ENCODE data around the gene RNASE8.
A peak's percentile ranks its signal among the peaks of the same experiment; 100 is the strongest.

The RNASE8 gene

DNA sequence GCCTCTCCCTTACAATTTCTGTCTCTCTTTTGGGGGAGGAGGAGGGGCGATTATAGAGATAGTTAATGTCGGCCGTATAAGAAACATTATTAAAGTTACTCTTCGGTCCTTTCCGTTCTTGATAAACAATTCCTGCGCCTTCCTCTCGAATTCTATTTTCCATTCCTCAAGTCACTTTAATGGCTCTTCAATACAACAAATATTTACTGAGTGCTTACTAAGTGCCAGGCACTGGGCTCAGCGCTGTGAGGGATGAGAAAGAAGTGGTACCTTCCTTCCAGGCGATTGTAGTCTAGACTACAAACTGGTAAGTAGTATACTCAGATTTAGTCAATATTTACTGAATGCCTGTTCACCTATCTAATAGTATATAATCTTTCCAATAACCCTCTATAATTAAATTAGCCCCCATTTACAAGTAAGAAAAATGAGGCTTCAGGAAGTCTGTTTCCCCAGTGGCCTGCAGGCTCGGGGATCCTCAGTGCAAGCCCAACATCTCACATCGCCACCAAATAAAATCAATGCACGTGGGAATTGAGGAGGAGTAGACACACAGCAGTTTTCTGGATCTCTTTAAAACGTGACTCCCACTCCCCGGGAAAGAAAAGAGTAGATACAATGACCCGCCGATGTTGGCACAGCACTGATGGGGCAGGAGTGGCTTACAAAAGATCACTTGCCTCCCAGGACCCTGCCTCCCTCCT is 41.4 kb downstream of the RNASE8 start:
- FAIRE-seq: no peak
- DNase-seq (ENCODE audit: insufficient read length): no peak
- no peak for TF ChIP-seq POLR2AphosphoS5 (IDR thresholded peaks at IDR 0.05; ENCODE audit: low read depth, low read length)
- no peak for TF ChIP-seq POLR2A (IDR thresholded peaks at IDR 0.05; ENCODE audit: low read depth, low read length)
- no peak for TF ChIP-seq TAF1 (IDR thresholded peaks at IDR 0.05; ENCODE audit: borderline replicate concordance, low read depth, low read length)

DNA sequence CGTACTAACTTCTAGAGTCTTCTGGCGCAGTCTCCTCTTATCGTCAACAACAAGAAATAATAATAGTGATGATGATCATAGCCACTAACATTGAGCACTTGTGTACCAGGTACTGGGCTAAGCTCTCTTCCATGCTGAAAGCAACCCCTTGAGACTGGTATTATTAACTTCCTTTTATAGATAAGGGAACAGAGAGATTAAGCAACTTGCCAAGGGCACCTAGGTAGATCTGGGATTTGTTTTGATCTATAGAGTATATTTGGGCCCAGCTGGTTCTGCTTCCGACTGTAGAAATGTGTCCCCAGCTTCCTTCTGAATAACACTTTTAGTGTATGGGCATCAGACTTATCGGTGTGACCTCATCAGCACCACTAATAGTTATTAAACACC is 42.0 kb downstream of the RNASE8 start:
- no peak for TF ChIP-seq POLR2AphosphoS5 (IDR thresholded peaks at IDR 0.05; ENCODE audit: low read depth, low read length)
- TF ChIP-seq TAF1 (IDR thresholded peaks at IDR 0.05; ENCODE audit: borderline replicate concordance, low read depth, low read length): no peak
- no peak for TF ChIP-seq POLR2A (IDR thresholded peaks at IDR 0.05; ENCODE audit: low read depth, low read length)
- FAIRE-seq: no peak
- no peak for DNase-seq (ENCODE audit: insufficient read length)

- no peak for FAIRE-seq
- TF ChIP-seq POLR2A (IDR thresholded peaks at IDR 0.05; ENCODE audit: low read depth, low read length) (no peak), POLR2AphosphoS5 (IDR thresholded peaks at IDR 0.05; ENCODE audit: low read depth, low read length) (no peak), TAF1 (IDR thresholded peaks at IDR 0.05; ENCODE audit: borderline replicate concordance, low read depth, low read length) (no peak)
- no peak for DNase-seq (ENCODE audit: insufficient read length)
These were observed 43.3 kb downstream of the RNASE8 start, which contains the start of gene TMEM253 for GRCh38 chr14:21100931-21101330. TMEM253 (plus strand) TSS chr14:21101066; CDS start chr14:21101344, 278 bp downstream.

- FAIRE-seq (no peak), DNase-seq (ENCODE audit: insufficient read length) (no peak)
- TF ChIP-seq POLR2AphosphoS5 (IDR thresholded peaks at IDR 0.05; ENCODE audit: low read depth, low read length) (no peak), TAF1 (IDR thresholded peaks at IDR 0.05; ENCODE audit: borderline replicate concordance, low read depth, low read length) (no peak), POLR2A (IDR thresholded peaks at IDR 0.05; ENCODE audit: low read depth, low read length) (no peak)
These were observed 44.3 kb downstream of the RNASE8 start for GRCh38 chr14:21101802-21102413.

DNA sequence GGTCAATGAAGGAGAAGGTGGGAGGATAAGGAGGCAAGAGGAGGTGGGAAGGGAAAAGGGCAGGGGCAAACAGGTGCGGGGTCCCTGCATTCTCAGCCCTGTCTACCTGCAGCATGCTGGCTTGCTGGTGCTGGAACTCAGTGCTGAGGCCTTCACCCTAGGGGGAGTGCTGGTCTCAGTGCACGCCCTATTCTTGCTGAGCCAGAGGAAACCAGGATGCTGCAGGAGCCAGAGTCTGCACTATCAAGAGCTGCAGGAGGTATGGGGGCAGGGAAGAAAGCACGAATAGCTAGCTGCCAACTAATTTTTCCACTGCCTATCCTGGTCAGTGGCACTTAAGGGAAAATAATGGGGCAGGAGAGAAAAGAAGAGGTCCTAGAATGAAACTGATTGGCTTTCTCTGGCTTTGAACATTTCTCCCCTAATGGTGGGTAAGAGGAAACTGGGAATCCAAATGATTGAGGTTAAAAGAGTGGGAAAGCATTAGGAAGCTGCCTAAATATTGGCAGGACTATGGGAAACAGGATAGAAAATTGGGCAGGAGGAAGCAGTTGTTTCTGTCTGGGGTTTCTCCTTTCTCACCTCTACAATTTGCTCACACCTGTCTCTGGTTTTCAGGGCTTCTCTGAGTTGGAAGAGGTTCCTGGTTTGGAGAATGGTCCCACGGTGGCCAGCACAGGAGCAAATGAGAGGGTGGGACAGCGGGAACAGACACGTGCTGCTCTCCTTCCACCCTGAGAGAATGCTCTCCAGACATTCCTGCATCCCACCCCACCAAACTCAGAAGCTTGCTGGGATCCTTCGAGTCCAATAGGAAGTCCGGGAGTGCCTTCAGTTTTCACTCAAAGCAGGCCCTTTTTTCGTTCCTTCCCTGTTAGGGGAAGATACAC is 45.1 kb downstream of the RNASE8 start:
- TF ChIP-seq POLR2AphosphoS5 (IDR thresholded peaks at IDR 0.05; ENCODE audit: low read depth, low read length): no peak
- no peak for TF ChIP-seq TAF1 (IDR thresholded peaks at IDR 0.05; ENCODE audit: borderline replicate concordance, low read depth, low read length)
- TF ChIP-seq POLR2A (IDR thresholded peaks at IDR 0.05; ENCODE audit: low read depth, low read length): no peak
- DNase-seq (ENCODE audit: insufficient read length): no peak
- FAIRE-seq: no peak

DNA sequence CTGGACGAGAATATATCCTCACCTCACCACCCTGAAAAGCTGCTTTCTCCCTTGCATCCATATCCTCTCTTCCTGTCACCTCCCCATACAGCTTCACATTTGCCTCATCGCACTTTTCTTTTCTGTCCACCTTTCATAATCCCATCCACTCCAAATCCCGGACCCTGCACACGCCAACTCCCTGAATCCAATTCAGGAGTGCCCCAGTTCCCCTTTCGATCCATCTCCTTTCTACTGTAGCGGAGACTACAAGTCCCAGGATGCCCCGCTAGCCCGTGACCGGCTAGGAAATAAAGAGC is 45.7 kb downstream of the RNASE8 start:
- TF ChIP-seq POLR2A (IDR thresholded peaks at IDR 0.05; ENCODE audit: low read depth, low read length): no peak
- TF ChIP-seq POLR2AphosphoS5 (IDR thresholded peaks at IDR 0.05; ENCODE audit: low read depth, low read length): no peak
- TF ChIP-seq TAF1 (IDR thresholded peaks at IDR 0.05; ENCODE audit: borderline replicate concordance, low read depth, low read length): no peak; the same call in 1 of the 2 replicates
- FAIRE-seq: no peak
- DNase-seq (ENCODE audit: insufficient read length): no peak

DNA sequence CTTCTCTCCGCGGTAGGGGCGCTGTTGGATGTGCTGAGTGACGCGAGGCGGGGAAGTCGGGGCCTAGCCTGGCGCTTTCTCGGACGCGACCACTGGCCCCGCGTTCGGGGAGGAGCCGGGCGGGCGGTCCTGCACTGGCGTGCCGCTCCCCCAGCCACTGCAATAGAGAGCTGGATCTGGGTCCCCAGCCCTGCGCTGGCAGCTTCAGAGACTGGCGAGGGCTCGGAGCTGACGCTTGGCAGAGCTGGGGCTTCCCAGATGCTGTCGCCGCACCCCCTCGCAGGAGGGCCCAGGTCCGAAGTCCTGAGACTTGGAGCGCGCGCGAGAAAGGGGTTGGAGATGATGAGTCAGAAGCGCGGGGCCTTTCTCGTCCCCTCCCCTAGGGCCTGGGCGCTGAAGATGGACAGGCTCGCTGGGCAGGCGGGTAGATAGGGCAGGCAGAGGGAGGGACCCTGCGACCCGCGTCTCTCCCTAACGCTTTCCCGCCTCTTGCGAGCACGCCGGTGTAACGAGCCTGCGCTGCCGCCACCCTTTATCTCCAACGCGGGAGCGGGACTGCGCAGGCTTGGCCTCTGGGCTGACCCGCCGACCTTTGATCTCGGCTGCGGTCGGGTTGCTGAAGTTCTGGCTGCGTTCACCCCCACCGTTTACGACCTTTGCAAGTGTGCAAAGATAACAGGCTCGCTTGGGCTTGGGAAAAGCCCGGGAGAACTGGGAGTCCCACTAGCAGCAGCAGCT is 46.3 kb downstream of the RNASE8 start:
- FAIRE-seq (peak; percentile 65), DNase-seq (ENCODE audit: insufficient read length) (peak; percentile 92)
- peak; percentile 75; the same call in 1 of the 2 replicates for TF ChIP-seq TAF1 (IDR thresholded peaks at IDR 0.05; ENCODE audit: borderline replicate concordance, low read depth, low read length)
- TF ChIP-seq POLR2AphosphoS5 (IDR thresholded peaks at IDR 0.05; ENCODE audit: low read depth, low read length): peak; percentile 94
- TF ChIP-seq POLR2A (IDR thresholded peaks at IDR 0.05; ENCODE audit: low read depth, low read length): peak; percentile 95

DNA sequence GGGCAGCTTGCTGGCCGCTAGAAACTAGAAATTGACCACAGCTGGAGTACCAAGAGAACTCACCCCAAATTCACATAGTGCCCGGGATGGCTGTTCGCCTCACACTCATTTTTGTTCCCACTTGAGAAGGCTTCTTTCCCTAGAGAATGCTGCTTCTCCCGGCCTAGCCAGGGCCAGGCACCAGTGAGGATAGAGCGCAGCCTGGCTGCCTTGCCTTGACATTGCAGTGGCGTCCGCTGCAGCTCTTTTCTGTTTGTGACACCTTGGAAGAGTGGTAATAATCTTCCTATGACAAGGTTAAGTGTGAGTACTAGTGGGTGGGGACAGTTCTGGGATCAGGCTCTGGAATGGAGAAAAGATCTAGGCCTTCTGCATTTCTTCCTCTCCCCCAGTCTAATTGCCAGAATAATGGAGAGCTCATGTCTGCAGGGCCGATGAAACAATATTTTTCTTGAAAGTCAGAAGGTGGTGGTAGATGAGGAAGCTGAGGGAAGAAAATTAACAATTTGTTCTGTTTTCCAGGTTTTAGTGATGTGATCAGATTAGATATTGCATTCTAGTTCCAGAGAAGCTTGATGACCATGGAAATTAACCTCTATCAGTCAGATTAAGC is 46.9 kb downstream of the RNASE8 start:
- FAIRE-seq: peak; percentile 68
- no peak for TF ChIP-seq POLR2A (IDR thresholded peaks at IDR 0.05; ENCODE audit: low read depth, low read length)
- 0 out of 2 replicates have a peak, but pooled peaks have one; percentile 3 for TF ChIP-seq POLR2AphosphoS5 (IDR thresholded peaks at IDR 0.05; ENCODE audit: low read depth, low read length)
- no peak for DNase-seq (ENCODE audit: insufficient read length)

DNA sequence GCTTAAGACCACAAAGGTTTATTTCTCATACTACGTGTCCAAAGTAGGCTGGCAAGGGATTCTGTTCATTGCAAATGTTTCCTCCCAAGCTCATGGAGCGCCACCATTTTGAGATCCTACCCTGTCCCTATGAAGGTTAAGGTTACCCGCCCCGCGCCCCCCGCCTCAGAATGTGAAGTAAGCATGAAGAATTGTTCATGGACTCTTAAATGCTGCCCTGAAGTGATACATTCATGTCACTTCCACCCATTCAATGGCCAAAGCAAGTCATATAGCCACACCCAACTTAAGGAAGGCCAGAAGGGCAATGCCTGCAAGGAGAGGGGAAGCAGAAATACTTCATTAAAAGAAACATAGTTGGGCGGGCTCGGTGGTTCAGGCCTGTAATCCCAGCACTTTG is 47.5 kb downstream of the RNASE8 start:
- TF ChIP-seq TAF1 (IDR thresholded peaks at IDR 0.05; ENCODE audit: borderline replicate concordance, low read depth, low read length) (no peak), POLR2A (IDR thresholded peaks at IDR 0.05; ENCODE audit: low read depth, low read length) (no peak), POLR2AphosphoS5 (IDR thresholded peaks at IDR 0.05; ENCODE audit: low read depth, low read length) (no peak)
- DNase-seq (ENCODE audit: insufficient read length) (no peak), FAIRE-seq (no peak)

GRCh38 chr14:21106176-21106497 is 48.5 kb downstream of the RNASE8 start:
- DNase-seq (ENCODE audit: insufficient read length) (no peak), FAIRE-seq (no peak)
- TF ChIP-seq TAF1 (IDR thresholded peaks at IDR 0.05; ENCODE audit: borderline replicate concordance, low read depth, low read length): no peak
- no peak for TF ChIP-seq POLR2A (IDR thresholded peaks at IDR 0.05; ENCODE audit: low read depth, low read length)
- no peak for TF ChIP-seq POLR2AphosphoS5 (IDR thresholded peaks at IDR 0.05; ENCODE audit: low read depth, low read length)
